ENCODE measurements around the gene ABCB8. TPM values are rescaled to one million over a fixed set of nuclear protein-coding genes. Genes with fewer than 3 reads are reported as not detected.

The ABCB8 gene
- total and polyA plus RNA-seq, 9 of the 15 experiments (the other 6 are each of a cell fraction or from before 2014, with no cell fraction given) = 7.6 to 106 (median 36.3) TPM

GRCh38 chr7:151061213-151062110, 33.2 kb downstream of the ABCB8 start (continued):
- TF ChIP-seq RUNX1 (IDR thresholded peaks at IDR 0.05; ENCODE audit: low read depth) (0 out of 2 replicates have a peak, but pooled peaks have one; percentile 56), RBM25 (IDR thresholded peaks at IDR 0.05; ENCODE audit: low read depth, low read length, severe bottlenecking) (no peak), MLLT1 (IDR thresholded peaks at IDR 0.05) (peak in 1 of 2 experiments; percentile 52; a peak in 1 of 4 replicates), ZNF165 (CRISPR knock-in tag; IDR thresholded peaks at IDR 0.05; ENCODE audit: borderline replicate concordance) (no peak), PRDM10 (IDR thresholded peaks at IDR 0.05; ENCODE audit: partially characterized antibody) (no peak), ADNP (tag; IDR thresholded peaks at IDR 0.05) (no peak), FOXK2 (conservative IDR thresholded peaks at IDR 0.05 in 1 of 2, IDR thresholded peaks at IDR 0.05 in 1 of 2; ENCODE audit: low read depth in 2 of 2) (0 out of 4 replicates have a peak, but pooled peaks of 1 of the 2 experiments have one; percentile 14), PKNOX1 (IDR thresholded peaks at IDR 0.05) (no peak), MCM2 (IDR thresholded peaks at IDR 0.05; ENCODE audit: low read depth) (no peak), AFF1 (IDR thresholded peaks at IDR 0.05; ENCODE audit: low read depth in 1 of 2, partially characterized antibody in 2 of 2) (peak in 1 of 2 experiments; percentile 22), ZNF274 (IDR thresholded peaks at IDR 0.05; ENCODE audit: borderline replicate concordance, low read depth, low read length) (no peak), CBFA2T3 (IDR thresholded peaks at IDR 0.05) (no peak)

All from K562 (cell line).